Thyroid gland (tissue), 4 donors: ENCODE measurements around the gene TP53TG3C. TPM values are rescaled to one million over a fixed set of nuclear protein-coding genes. Genes with fewer than 3 reads are reported as not detected.
"Not testable (repeated sequence)": the region's sequence is repeated elsewhere in the genome, so short reads cannot be mapped to it uniquely, and the experiment has no call there.

Experiments used
- DNase-seq, 2 donors: peaks; one replicate each; pipeline ENCODE4 v3.0.0-alpha.2; 2019
- H3K27ac ChIP-seq, 3 donors: fragments of 200-600 bp; sonication (generic); 1 replicate in 2 of 3; 2 replicates in 1 of 3; pipeline ENCODE4 v1.5.1; 2016 to 2019; ENCODE audit warnings: mild to moderate bottlenecking in 1 of 3, moderate library complexity in 1 of 3
- H3K27me3 ChIP-seq: fragments of 200-600 bp; sonication (generic); one replicate; pipeline ENCODE4 v1.5.1; 2019
- H3K36me3 ChIP-seq, 2 donors: fragments of 200-600 bp; sonication (generic); one replicate each; pipeline ENCODE4 v1.5.1; 2016 to 2019
- H3K4me1 ChIP-seq, 2 donors: fragments of 200-600 bp; sonication (generic); one replicate each; pipeline ENCODE4 v1.5.1; 2017 to 2019
- H3K4me3 ChIP-seq, 3 donors: fragments of 200-600 bp; sonication (generic); replicated peaks in 1 of 3; 1 replicate in 2 of 3; 2 replicates in 1 of 3; pipeline ENCODE4 v1.5.1; 2016; ENCODE audit warnings: mild to moderate bottlenecking in 1 of 3
- H3K9me3 ChIP-seq: fragments of 200-600 bp; sonication (generic); one replicate; pipeline ENCODE4 v1.5.1; 2017
- WGBS, 2 donors: methylation state at CpG; one replicate each; pipeline ENCODE4 v1.1.5; 2017; 5-methylcytosine and 5-hydroxymethylcytosine counted together
- intact Hi-C: fragments of 100-400 bp; cut with DNase I; formaldehyde crosslinking; loops from one replicate; pipeline ENCODE4 v1.15.1; 2023
- small RNA-seq: library from RNA; depleted of rRNA; stranded (forward); fragments of <200 nt; gene quantifications from one replicate; pipeline ENCODE3, GENCODE V24; 2016
- total RNA-seq, 4 donors: library from RNA; depleted of rRNA; stranded (reverse); fragments of >200 nt; gene quantifications; one replicate each; pipeline ENCODE4 v1.2.3, GENCODE V29; 2016

Gene TP53TG3C
- total RNA-seq = not detected

- H3K9me3 ChIP-seq = not testable (repeated sequence)
These were observed at the start of gene TP53TG3C for GRCh38 chr16:33193926-33194325. TSS of gene TP53TG3C (plus strand) at chr16:33194226. CDS start at chr16:33194294, 68 bp downstream.

More at GRCh38 chr16:33193926-33194325, at the start of gene TP53TG3C:
- H3K4me1 ChIP-seq, H3K4me3 ChIP-seq, H3K36me3 ChIP-seq, H3K27ac ChIP-seq, H3K27me3 ChIP-seq, intact Hi-C loops, DNase-seq: not testable (repeated sequence)
- WGBS, 2 donors = no CpG with 5 or more reads among the region's 25 CpGs

Small RNA genes lying within 50 kb of the gene (small RNA-seq; reads per million reads assigned to genes)
- gene AC138869.1 = not detected

Other genes starting within 250 kb of the TP53TG3C start
- not detected for gene TP53TG3E, start 110.1 kb downstream of the TP53TG3C start, total RNA-seq
- not detected for gene TP53TG3B, start 166.6 kb downstream of the TP53TG3C start, total RNA-seq